Stimulated activated CD8-positive, alpha-beta memory T cell treated with anti-CD3 and anti-CD28 coated beads, Interleukin-4, amount 100 ng/mL, for 24 hours (primary cell): ENCODE data around the gene PLSCR2.
"Not testable (repeated sequence)": the region's sequence is repeated elsewhere in the genome, so short reads cannot be mapped to it uniquely, and the experiment has no call there.

ENCODE experiments used
- DNase-seq: peaks from one replicate; pipeline ENCODE4 v3.0.0-alpha.2; 2020; ENCODE audit warnings: low read depth

The PLSCR2 gene

DNA sequence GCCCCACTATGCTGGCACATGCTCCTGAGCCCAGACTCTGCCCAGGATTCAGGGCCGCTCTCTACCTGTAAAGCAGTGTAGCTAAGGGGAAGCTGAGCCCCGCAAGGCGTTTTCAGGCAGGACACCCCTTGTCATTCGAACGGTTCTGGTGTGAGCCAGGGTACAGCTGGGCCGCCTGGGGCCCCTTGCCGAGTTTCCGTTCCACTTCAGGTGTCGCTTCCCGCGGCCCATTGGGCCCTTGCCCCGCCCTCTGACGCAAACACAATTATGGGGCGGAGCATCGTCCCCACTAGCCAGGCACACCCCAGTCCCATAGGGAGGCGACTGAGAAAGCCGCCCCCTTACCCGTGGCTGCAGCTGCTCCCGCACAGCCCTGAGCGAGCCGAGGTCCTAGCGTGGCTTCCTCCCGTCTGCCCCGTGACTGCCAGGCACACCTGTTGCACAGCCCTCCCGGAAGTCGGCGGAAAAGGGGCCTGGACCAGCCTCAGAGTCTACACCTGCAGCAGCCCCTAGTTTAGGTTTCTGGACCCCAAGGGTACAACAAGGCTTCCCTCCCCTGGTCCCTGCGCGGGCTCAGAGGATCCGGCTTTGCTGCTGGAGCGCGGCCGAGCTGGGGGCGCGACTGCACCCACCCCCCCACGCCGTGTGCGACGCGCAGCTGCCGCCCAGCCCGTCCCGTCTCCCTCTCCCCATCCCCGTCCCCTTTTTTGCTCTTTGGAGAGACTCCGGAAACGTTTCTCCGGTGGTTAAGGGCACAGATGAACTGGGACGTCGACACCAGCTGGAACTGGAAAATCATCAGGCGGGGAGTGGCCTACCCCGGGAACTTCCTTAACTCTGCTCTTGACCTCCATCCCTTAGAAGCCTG is at the start of gene PLSCR2:
TSS of gene PLSCR2 (minus strand) at position 412 of the 868 bp plus-strand sequence. CDS start 9,657 bp downstream, outside the sequence.
- peak; percentile 55 for DNase-seq

DNA sequence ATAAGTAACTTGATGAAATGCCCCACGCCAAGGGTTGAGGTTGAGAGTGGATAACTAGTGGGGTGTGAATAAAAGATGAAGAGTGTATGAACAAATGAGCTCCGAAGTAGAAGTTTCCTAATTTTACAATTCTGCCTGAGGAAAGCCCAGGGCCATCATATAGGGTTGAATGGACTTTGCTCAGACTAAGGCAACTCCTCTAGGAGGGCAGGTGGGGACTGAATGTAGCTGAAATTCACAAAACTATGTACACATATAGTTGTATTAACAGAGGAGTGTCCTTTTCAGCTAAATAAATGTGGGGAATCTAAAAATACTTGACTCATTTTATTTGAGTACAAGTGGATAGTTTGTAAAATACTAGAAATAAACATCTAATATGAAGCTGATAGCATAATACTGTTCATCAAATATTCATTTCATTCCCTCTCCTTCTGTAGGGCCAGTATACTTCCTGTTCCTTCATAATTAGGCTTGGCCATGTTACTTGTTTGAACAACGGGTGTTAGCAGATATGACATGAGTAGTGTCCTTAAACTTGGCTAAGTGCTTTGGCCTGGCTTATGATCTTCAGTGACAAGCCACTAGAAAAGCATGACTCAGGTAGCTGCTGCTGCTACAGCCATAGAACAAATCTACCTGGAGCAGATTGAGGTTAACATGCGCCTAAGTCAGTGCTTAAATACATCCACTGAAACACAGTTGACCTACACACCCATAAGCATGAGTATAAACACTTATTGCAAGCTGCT is 48.5 kb upstream of the PLSCR2 start:
- DNase-seq = no peak

DNA sequence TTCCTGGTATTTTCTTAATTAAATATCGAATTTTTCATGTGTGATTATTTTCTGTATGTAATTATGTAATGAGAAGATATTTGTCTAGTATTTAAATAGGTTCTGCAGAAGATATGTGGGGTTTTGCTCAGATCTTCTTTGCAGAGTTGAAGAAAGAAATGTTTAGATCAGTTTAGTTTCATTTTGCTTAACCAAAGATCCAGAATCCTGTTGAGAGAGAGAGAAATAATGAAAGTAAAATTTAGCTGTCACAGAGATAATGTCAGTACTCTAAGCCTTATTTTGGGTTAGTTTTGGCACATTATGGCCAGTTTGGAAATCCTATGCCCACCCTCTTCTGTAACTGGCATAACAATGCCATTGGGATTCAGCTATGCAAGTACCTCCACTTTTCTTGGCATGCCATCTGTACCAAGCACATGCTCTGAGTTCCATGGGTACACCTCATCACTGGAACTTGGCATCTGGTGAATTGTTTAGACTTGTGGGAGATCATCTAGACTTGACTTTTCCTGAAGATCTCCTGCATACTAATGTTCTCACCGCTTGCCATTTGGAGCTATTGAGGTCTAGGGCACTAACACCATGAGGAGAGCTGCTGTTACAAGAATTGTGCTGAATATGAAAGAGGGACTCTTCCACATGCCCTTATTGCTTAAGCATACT is 44.2 kb upstream of the PLSCR2 start:
- DNase-seq = no peak

DNA sequence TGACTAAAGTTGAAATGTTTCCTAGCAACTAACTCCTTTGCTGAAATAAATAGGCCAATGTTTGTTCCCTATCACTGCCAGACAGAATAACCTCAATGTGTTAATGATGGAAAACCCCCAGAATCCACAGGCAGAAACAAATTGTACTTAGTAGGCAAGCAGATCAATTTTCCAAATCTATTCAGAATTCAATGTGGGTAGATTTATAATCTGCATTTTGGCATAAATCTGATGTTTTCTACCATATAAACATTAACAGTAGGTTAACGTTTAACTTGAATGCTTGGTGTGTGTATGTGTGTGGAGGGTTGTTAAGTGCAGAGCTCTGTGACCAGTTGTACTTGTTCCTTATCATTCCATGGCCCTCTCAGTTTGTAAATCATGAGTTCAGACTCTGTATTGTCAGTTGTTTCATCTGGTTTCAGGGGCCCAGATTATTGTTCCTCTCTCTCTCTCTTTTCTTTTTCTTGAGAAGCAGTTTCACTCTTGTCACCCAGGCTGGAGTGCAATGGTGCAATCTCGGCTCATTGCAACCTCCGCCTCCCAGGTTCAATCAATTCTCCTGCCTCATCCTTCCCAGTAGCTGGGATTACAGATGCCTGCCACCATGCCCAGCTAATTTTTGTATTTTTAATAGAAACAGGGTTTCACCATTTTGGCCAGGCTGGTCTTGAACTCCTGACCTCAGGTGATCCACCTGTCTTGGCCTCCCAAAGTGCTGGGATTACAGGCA is 42.2 kb upstream of the PLSCR2 start:
- no peak for DNase-seq

DNA sequence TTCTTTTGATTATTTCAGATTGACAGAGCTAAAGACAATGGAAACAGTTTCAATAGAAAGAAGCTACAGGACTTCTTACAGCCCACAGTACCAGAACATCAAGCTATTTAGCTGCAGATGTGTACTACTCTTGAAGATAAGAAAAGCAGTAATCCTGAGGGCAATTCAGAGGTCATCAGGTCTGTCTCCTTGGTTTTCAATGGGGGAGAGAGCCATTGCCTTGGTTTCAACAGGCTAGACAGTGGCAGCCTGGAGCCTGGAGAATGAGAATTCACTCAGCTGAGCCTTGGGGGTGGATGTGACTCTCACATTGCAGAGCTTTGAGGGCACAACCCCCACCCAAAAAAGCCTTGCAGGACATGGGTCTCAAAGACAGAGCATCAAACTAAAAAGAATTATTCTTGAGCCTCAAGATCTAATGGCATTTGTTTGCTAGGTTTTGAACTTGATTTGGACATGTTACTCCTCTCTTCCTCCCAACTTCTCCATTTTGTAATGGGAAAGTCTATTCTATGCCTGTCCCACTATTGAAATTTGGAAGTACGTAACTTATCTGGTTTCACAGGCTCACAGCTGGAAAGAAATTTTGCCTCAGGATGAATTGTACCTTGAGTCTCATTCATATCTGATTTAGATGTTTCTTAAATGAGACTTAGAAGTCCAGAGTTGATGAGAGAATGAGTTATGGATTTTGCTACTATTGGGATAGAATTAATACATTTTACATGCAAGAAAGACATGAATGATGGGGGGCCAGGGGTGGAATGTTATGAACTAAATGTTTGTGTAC is 38.2 kb upstream of the PLSCR2 start:
- DNase-seq = no peak

- DNase-seq = no peak
Measured at GRCh38 chr3:146505516-146505915, 36.2 kb upstream of the PLSCR2 start.

DNA sequence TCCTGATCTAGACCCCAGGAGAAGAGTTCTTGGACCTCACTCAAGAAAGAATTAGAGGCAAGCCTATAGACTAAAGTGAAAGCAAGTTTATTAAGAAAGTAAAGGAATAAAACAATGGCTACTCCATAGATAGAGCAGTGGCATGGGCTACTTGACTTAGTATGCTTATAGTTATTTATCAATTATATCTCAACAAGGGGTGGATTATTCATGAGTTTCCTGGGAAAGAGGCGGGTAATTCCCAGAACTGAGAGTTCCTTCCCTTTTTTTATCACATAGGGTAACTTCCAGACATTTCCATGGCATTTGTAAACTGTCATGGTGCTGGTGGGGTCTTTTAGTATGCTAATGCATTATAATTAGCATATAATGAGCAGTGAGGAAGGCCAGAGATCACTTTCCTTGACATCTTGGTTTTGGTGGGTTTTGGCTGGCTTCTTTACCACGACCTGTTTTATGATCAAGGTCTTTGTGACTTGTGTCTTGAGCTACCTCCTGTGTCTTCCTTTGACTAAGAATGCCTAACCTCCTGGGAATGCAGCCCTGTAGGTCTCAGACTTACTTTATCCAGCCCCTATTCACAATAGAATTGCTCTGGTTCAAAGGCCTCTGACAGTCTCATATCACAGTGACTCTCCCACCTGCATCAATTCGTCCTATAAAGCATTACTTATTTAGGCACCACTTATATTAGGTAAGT is 35.3 kb upstream of the PLSCR2 start:
- no peak for DNase-seq

- DNase-seq = no peak
Measured at GRCh38 chr3:146503461-146504202, 34.3 kb upstream of the PLSCR2 start.

- DNase-seq = no peak
Measured at GRCh38 chr3:146502887-146503460, 33.6 kb upstream of the PLSCR2 start.

- DNase-seq = no peak
Measured at GRCh38 chr3:146501752-146502151, 32.4 kb upstream of the PLSCR2 start.

DNA sequence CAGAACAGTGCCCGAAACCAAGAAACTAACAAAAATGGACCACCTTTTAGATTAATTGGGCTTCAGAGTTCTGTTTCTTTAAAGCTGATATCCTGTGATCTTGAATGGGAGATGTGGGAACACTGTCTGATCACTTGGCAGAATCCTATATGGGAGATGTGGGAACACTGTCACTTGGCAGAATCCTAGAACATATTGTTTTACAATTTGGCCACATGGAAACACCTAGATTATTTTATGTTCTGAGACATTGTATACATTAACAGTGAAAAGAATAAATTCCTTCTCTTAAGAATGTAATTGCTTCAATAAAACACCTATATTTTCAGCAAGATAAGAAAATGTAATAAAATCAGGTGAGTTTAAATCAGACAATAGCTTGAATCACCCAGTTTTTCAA is 30.3 kb upstream of the PLSCR2 start:
- no peak for DNase-seq

- DNase-seq = no peak
Measured at GRCh38 chr3:146498002-146498736, 28.8 kb upstream of the PLSCR2 start.

- DNase-seq = not testable (repeated sequence)
Measured at GRCh38 chr3:146497145-146497843, 27.9 kb upstream of the PLSCR2 start.

- no peak for DNase-seq
Measured at GRCh38 chr3:146496726-146497125, 27.4 kb upstream of the PLSCR2 start.

DNA sequence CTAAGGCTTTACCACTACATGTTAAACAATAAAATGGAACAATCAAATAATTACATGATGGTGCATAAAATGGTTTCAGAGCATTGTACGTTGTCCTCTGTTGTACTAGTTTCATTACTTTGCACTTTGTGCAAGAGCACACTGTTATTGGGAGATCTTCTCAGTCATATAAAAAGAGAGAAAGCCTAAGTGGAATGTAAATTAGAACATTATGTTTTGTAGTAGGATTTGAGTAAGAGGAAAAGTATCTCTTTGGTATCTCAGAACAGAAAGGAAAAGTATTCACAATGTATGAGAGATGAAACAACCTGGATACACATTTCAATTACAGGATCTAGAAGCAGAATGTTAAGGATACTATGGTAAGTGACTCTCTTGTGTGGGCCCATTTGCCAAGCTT is 26.9 kb upstream of the PLSCR2 start:
- DNase-seq = no peak

DNA sequence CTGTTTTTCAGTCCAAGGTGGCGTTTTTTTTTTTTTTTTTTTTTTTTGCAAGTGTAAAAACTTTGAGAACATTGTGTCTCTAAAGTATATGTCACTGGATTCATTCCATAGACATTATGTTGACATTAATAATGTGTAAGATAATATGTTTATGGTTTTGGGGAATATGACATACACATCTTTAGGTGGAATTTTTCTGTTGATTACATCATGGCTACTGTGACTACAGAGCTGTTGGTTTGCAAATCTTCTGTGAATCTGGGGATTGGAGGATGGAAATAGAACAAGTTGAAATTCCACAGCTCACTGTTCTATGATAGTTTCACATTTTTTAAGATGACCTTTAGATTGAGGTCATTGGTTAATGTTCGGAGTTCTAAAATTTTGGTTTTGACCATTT is 24.4 kb upstream of the PLSCR2 start:
- DNase-seq = no peak

GRCh38 chr3:146493221-146493620 is 23.9 kb upstream of the PLSCR2 start:
- DNase-seq = no peak

DNA sequence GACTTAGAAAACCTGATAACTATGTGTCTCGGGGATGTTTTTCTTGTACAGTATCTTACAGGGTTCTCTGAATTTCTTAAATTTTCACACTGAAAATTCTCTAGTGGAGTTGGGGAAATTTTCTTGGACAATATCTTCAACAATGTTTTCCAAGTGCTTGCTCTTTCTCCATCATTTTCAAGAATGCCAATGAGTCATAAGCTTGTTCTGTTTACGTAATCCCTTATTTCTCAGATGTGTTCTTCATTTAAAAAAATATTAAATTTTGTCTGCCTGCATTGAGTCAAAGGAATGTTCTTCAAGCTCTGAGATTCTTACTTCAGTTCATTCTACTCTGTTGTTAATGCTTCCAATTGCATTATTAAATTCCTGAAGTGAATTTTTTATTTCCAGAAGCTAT is 21.9 kb upstream of the PLSCR2 start:
- DNase-seq = no peak
